Measurements from ENCODE around the gene GTF3C4. TPM values are rescaled to one million over a fixed set of nuclear protein-coding genes. Genes with fewer than 3 reads are reported as not detected.

GTF3C4 gene
- total RNA-seq, 1 experiment from 2014 or later = 42.5 TPM

GRCh38 chr9:132631280-132631679 is 39.0 kb upstream of the GTF3C4 start:
- H2BK12ac ChIP-seq (ENCODE audit: insufficient read length, low read depth, low read length) = no peak overlapping the region
- H2AFZ ChIP-seq (ENCODE audit: low read length) = no peak overlapping the region
- H3K9me3 ChIP-seq (ENCODE audit: control insufficient read depth, low read depth, low read length) = no peaks in the 10 kb centered on the region
- H3K23ac ChIP-seq (ENCODE audit: insufficient read length, low read depth, low read length) = no peak overlapping the region
- no peak overlapping the region for H3K56ac ChIP-seq (ENCODE audit: insufficient read length, low read depth, low read length)
- H3K27ac ChIP-seq (ENCODE audit: insufficient read length, low read depth, low read length) = no peak overlapping the region
- WGBS (ENCODE audit: extremely low coverage, insufficient read length, low lambda C conversion rate) = no CpG with 5 or more reads among the region's 5 CpGs
- no peak overlapping the region for H3K9ac ChIP-seq (ENCODE audit: extremely low read depth, insufficient read length, low read length)
- H3K4me3 Mint-ChIP-seq = no peak overlapping the region
- peak overlapping the region in 1 of 3 experiments; percentile 67; a peak in 1 of 7 replicates for H3K27ac Mint-ChIP-seq
- no peaks in the 10 kb centered on the region for H3K23me2 ChIP-seq (ENCODE audit: insufficient read length, low read depth, low read length, poor library complexity, severe bottlenecking)
- no peak overlapping the region for H4K91ac ChIP-seq (ENCODE audit: insufficient read length, low read depth, low read length)
- no peak overlapping the region for H2AK5ac ChIP-seq (ENCODE audit: insufficient read length, low read length)
- H4K8ac ChIP-seq (replicated peaks; ENCODE audit: insufficient read length, low read depth, low read length) = no peak overlapping the region
- H3K79me1 ChIP-seq (ENCODE audit: insufficient read depth, low read depth, low read length, poor library complexity, severe bottlenecking) = no peaks in the 10 kb centered on the region
- no peaks in the 10 kb centered on the region for H3K79me2 ChIP-seq (ENCODE audit: insufficient read depth, low read length)
- peaks cover 14 to 50% (median 26%) of the 10 kb centered on the region in 3 experiments; a peak in 6 of 7 replicates for H3K36me3 Mint-ChIP-seq (ENCODE audit: insufficient read depth in 1 of 3, low read depth in 3 of 3)
- no peaks in the 10 kb centered on the region for H3K9me3 Mint-ChIP-seq
- H2BK15ac ChIP-seq (ENCODE audit: low read depth, low read length) = no peak overlapping the region
- H3K4ac ChIP-seq (ENCODE audit: low read depth, low read length) = no peak overlapping the region
- H2BK5ac ChIP-seq (ENCODE audit: insufficient read length, low read length) = no peak overlapping the region
- H2BK120ac ChIP-seq (ENCODE audit: low read depth, low read length, poor library complexity, severe bottlenecking) = no peak overlapping the region
- H3K4me2 ChIP-seq (ENCODE audit: insufficient read depth, insufficient read length, low read length) = no peak overlapping the region
- no peak overlapping the region for H3K18ac ChIP-seq (ENCODE audit: insufficient read length, low read depth, low read length)
- no peak for TF ChIP-seq CTCF (conservative IDR thresholded peaks at IDR 0.05)
- no peaks in the 10 kb centered on the region for H3K27me3 Mint-ChIP-seq (ENCODE audit: low read depth)
- no peak overlapping the region for H3K14ac ChIP-seq (ENCODE audit: insufficient read depth, low read length)
- H3K4me1 Mint-ChIP-seq = peaks cover 6 to 20% of the 10 kb centered on the region in 2 experiments
- H2BK20ac ChIP-seq (ENCODE audit: low read depth, low read length, poor library complexity, severe bottlenecking) = no peak overlapping the region
- no peak overlapping the region for H4K5ac ChIP-seq (ENCODE audit: insufficient read length, low read depth, low read length)
- H3K27me3 ChIP-seq (ENCODE audit: insufficient read depth, low read length) = no peaks in the 10 kb centered on the region
- H3T11ph ChIP-seq (ENCODE audit: low read length) = no peak overlapping the region
- no peak for DNase-seq
- no peaks in the 10 kb centered on the region for H3K4me1 ChIP-seq (ENCODE audit: insufficient read depth, low read length)
- no peaks in the 10 kb centered on the region for H4K20me1 ChIP-seq (ENCODE audit: control insufficient read depth, insufficient read depth, insufficient read length)

All from H9 (cell line).